Measurements from ENCODE around the gene COX7A2. TPM values are rescaled to one million over a fixed set of nuclear protein-coding genes. Genes with fewer than 3 reads are reported as not detected.

COX7A2 gene
- total RNA-seq, 1 donor from 2014 or later = 330 TPM

DNA sequence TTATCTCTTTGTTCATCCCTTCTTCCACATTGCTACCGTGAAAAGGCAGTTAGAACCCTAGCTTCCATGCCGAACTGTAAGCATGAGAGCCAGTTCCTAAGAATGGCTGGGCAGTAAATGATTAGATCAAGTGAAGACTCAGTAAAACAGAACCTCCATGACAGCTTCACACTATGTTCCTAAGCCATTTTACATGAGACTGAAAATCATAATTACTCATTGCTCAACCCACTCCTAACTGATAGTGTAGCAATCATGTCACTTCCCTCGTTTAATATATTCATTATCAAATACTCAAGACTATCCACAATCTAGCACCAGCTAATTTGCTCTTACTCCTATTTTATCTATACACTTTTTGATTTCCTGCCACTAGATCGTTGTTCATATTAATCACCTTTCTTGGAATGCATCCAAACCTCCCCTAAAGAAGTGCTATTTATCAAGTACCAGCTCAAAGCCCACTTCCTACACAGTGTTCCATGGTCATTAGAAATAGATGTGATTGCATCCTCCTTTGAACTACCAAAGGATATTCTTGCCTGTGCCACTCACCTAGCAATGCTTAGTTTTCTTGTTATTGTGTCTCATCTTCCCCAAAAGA, 35.0 kb upstream of the COX7A2 start:
- Mint-ChIP-seq H3K4me1 (peaks cover 11% of the 10 kb centered on the region), H3K27me3 (ENCODE audit: insufficient read depth, low read depth) (no peaks in the 10 kb centered on the region), H3K4me3 (no peak overlapping the region), H3K27ac (no peak overlapping the region), H3K9me3 (no peaks in the 10 kb centered on the region), H3K36me3 (peaks cover 15% of the 10 kb centered on the region)
- DNase-seq (ENCODE audit: low spot score) = no peak
- Histone ChIP-seq H2AFZ (replicated peaks) (no peak overlapping the region), H4K20me1 (ENCODE audit: low read depth) (peaks cover 20% of the 10 kb centered on the region), H3K27ac (no peak overlapping the region), H3K9me3 (ENCODE audit: low read depth) (no peaks in the 10 kb centered on the region), H3K4me1 (peaks cover 47% of the 10 kb centered on the region), H3K27me3 (no peaks in the 10 kb centered on the region), H3K4me2 (no peak overlapping the region), H3K79me2 (ENCODE audit: low read depth) (peaks cover 100% of the 10 kb centered on the region), H3K36me3 (no peaks in the 10 kb centered on the region), H3K4me3 (no peak overlapping the region), H3F3A (ENCODE audit: low read depth) (no peaks in the 10 kb centered on the region), H3K9ac (no peak overlapping the region)
- TF ChIP-seq, protein P1, sequence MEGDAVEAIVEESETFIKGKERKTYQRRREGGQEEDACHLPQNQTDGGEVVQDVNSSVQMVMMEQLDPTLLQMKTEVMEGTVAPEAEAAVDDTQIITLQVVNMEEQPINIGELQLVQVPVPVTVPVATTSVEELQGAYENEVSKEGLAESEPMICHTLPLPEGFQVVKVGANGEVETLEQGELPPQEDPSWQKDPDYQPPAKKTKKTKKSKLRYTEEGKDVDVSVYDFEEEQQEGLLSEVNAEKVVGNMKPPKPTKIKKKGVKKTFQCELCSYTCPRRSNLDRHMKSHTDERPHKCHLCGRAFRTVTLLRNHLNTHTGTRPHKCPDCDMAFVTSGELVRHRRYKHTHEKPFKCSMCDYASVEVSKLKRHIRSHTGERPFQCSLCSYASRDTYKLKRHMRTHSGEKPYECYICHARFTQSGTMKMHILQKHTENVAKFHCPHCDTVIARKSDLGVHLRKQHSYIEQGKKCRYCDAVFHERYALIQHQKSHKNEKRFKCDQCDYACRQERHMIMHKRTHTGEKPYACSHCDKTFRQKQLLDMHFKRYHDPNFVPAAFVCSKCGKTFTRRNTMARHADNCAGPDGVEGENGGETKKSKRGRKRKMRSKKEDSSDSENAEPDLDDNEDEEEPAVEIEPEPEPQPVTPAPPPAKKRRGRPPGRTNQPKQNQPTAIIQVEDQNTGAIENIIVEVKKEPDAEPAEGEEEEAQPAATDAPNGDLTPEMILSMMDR (IDR thresholded peaks at IDR 0.05) = no peak
- TF ChIP-seq EZH2phosphoT487 (IDR thresholded peaks at IDR 0.05) (no peak), EZH2 (IDR thresholded peaks at IDR 0.05) (no peak)

DNA sequence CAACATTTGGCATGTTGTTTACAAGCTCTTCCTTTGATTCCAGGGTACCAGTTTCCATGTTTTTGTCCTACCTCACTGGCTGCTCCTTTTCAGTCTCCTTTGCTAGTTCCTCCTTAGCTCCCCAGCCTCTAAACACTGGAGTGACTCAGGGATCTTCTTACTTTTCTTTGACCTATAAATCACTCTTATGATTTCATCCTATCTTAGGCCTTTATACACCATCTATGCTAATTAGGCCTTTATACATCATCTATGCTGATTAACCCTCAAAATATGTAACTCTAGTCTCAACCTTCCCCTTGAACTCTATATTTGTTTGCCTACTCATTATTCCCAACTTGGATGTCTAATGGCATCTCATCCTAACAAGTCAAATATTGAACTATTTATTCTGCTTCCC, 31.5 kb upstream of the COX7A2 start:
- Histone ChIP-seq H3K4me1 (peaks cover 18% of the 10 kb centered on the region), H3K4me3 (no peak overlapping the region), H4K20me1 (ENCODE audit: low read depth) (peaks cover 7% of the 10 kb centered on the region), H3K36me3 (peaks cover 6% of the 10 kb centered on the region), H3K4me2 (no peak overlapping the region), H3K9me3 (ENCODE audit: low read depth) (no peaks in the 10 kb centered on the region), H3F3A (ENCODE audit: low read depth) (no peaks in the 10 kb centered on the region), H2AFZ (replicated peaks) (no peak overlapping the region), H3K27me3 (no peaks in the 10 kb centered on the region), H3K79me2 (ENCODE audit: low read depth) (peaks cover 99% of the 10 kb centered on the region), H3K9ac (no peak overlapping the region), H3K27ac (no peak overlapping the region)
- Mint-ChIP-seq H3K27me3 (ENCODE audit: insufficient read depth, low read depth) (no peaks in the 10 kb centered on the region), H3K4me1 (no peaks in the 10 kb centered on the region), H3K27ac (no peak overlapping the region), H3K36me3 (peaks cover 27% of the 10 kb centered on the region), H3K4me3 (no peak overlapping the region), H3K9me3 (no peaks in the 10 kb centered on the region)
- TF ChIP-seq, protein P1 (IDR thresholded peaks at IDR 0.05) = no peak
- TF ChIP-seq EZH2 (IDR thresholded peaks at IDR 0.05) (no peak), EZH2phosphoT487 (IDR thresholded peaks at IDR 0.05) (no peak)
- DNase-seq (ENCODE audit: low spot score) = no peak

DNA sequence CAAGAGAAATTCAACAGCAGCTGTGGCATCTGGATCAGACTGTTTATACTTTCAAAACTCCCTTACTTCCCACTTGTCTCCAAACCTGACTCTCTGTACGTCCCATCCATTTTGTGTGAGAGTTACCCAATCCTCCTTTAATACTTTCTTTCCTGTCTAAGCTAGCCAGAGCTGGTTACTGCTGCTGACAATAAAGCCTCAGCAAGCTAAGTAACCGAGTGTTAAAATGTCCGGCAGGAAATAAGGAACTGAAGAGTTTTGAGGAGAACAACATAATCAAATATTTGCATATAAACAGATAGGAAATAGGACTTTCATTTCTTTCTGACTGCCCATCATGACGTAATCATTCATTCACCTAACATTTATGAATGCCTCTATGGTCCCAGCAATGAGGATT, 29.4 kb upstream of the COX7A2 start:
- peaks cover 24% of the 10 kb centered on the region for H3K36me3 Mint-ChIP-seq
- H3K27me3 Mint-ChIP-seq (ENCODE audit: insufficient read depth, low read depth) = no peaks in the 10 kb centered on the region
- peaks cover 7% of the 10 kb centered on the region for H3F3A ChIP-seq (ENCODE audit: low read depth)

More for the DNA sequence above, 29.4 kb upstream of the COX7A2 start:
- H3K9ac ChIP-seq = no peak overlapping the region
- TF ChIP-seq EZH2 (IDR thresholded peaks at IDR 0.05) = no peak
- TF ChIP-seq EZH2phosphoT487 (IDR thresholded peaks at IDR 0.05) = no peak
- TF ChIP-seq, protein P1 (IDR thresholded peaks at IDR 0.05) = no peak
- H3K9me3 Mint-ChIP-seq = no peaks in the 10 kb centered on the region
- peaks cover 10% of the 10 kb centered on the region for H3K4me1 ChIP-seq
- no peak overlapping the region for H3K4me2 ChIP-seq
- H3K4me1 Mint-ChIP-seq = no peaks in the 10 kb centered on the region
- H3K4me3 Mint-ChIP-seq = no peak overlapping the region
- H3K27ac ChIP-seq = no peak overlapping the region
- H2AFZ ChIP-seq (replicated peaks) = no peak overlapping the region
- H3K4me3 ChIP-seq = no peak overlapping the region
- no peaks in the 10 kb centered on the region for H3K9me3 ChIP-seq (ENCODE audit: low read depth)
- peaks cover 99% of the 10 kb centered on the region for H3K79me2 ChIP-seq (ENCODE audit: low read depth)
- no peaks in the 10 kb centered on the region for H3K27me3 ChIP-seq
- peaks cover 6% of the 10 kb centered on the region for H4K20me1 ChIP-seq (ENCODE audit: low read depth)
- no peak overlapping the region for H3K27ac Mint-ChIP-seq
- peaks cover 6% of the 10 kb centered on the region for H3K36me3 ChIP-seq
- DNase-seq (ENCODE audit: low spot score) = no peak

Measured in neural progenitor cell (in vitro differentiated cells).